ENCODE data around the gene ZBTB2. TPM values are rescaled to one million over a fixed set of nuclear protein-coding genes. Genes with fewer than 3 reads are reported as not detected.
"Not testable (repeated sequence)": the region's sequence is repeated elsewhere in the genome, so short reads cannot be mapped to it uniquely, and the experiment has no call there.

The ZBTB2 gene
- total and polyA plus RNA-seq, 7 donors = 7.1 to 14.7 (median 9.5) TPM

DNA sequence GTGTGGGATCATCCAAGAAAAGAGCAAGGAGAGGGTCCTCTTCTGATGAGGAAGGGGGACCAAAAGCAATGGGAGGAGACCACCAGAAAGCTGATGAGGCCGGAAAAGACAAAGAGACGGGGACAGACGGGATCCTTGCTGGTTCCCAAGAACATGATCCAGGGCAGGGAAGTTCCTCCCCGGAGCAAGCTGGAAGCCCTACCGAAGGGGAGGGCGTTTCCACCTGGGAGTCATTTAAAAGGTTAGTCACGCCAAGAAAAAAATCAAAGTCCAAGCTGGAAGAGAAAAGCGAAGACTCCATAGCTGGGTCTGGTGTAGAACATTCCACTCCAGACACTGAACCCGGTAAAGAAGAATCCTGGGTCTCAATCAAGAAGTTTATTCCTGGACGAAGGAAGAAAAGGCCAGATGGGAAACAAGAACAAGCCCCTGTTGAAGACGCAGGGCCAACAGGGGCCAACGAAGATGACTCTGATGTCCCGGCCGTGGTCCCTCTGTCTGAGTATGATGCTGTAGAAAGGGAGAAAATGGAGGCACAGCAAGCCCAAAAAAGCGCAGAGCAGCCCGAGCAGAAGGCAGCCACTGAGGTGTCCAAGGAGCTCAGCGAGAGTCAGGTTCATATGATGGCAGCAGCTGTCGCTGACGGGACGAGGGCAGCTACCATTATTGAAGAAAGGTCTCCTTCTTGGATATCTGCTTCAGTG is 40.8 kb downstream of the ZBTB2 start:
- TF ChIP-seq, protein P1, sequence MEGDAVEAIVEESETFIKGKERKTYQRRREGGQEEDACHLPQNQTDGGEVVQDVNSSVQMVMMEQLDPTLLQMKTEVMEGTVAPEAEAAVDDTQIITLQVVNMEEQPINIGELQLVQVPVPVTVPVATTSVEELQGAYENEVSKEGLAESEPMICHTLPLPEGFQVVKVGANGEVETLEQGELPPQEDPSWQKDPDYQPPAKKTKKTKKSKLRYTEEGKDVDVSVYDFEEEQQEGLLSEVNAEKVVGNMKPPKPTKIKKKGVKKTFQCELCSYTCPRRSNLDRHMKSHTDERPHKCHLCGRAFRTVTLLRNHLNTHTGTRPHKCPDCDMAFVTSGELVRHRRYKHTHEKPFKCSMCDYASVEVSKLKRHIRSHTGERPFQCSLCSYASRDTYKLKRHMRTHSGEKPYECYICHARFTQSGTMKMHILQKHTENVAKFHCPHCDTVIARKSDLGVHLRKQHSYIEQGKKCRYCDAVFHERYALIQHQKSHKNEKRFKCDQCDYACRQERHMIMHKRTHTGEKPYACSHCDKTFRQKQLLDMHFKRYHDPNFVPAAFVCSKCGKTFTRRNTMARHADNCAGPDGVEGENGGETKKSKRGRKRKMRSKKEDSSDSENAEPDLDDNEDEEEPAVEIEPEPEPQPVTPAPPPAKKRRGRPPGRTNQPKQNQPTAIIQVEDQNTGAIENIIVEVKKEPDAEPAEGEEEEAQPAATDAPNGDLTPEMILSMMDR (IDR thresholded peaks at IDR 0.05) = no peak
- no peaks in the 10 kb centered on the region for H3K27me3 ChIP-seq (ENCODE audit: insufficient read depth in 3 of 3, low read length in 2 of 3)
- ATAC-seq = no peak
- H3K4me3 ChIP-seq = no peak overlapping the region
- DNase-seq = no peak
- intact Hi-C loops (cut with DNase I) = no loop called here
- WGBS, 3 donors = 83 to 86% (median 84%) methylated on average over 20 of the region's 20 CpGs
- H3K9me3 ChIP-seq = no peaks in the 10 kb centered on the region
- H3K36me3 ChIP-seq (ENCODE audit: insufficient read depth in 1 of 2, low read depth in 1 of 2) = peaks cover 0 to 11% of the 10 kb centered on the region in 2 donors
- H3K4me1 ChIP-seq = no peaks in the 10 kb centered on the region
- H3K27ac ChIP-seq = no peak overlapping the region

DNA sequence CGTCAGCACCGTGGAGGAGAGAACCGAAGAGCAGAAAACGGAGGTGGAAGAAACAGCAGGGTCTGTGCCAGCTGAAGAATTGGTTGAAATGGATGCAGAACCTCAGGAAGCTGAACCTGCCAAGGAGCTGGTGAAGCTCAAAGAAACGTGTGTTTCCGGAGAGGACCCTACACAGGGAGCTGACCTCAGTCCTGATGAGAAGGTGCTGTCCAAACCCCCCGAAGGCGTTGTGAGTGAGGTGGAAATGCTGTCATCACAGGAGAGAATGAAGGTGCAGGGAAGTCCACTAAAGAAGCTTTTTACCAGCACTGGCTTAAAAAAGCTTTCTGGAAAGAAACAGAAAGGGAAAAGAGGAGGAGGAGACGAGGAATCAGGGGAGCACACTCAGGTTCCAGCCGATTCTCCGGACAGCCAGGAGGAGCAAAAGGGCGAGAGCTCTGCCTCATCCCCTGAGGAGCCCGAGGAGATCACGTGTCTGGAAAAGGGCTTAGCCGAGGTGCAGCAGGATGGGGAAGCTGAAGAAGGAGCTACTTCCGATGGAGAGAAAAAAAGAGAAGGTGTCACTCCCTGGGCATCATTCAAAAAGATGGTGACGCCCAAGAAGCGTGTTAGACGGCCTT is 41.6 kb downstream of the ZBTB2 start:
- Histone ChIP-seq H3K36me3 (ENCODE audit: insufficient read depth in 1 of 2, low read depth in 1 of 2) (peaks cover 0 to 10% of the 10 kb centered on the region in 2 donors), H3K27me3 (ENCODE audit: insufficient read depth in 3 of 3, low read length in 2 of 3) (no peaks in the 10 kb centered on the region), H3K4me1 (no peaks in the 10 kb centered on the region), H3K9me3 (no peaks in the 10 kb centered on the region), H3K27ac (no peak overlapping the region), H3K4me3 (no peak overlapping the region)
- intact Hi-C loops (cut with DNase I) = no loop called here
- DNase-seq (no peak), ATAC-seq (no peak)
- 93 to 94% (median 94%) methylated on average over 19 of the region's 19 CpGs for WGBS, 3 donors
- TF ChIP-seq, protein P1 (IDR thresholded peaks at IDR 0.05) = no peak

DNA sequence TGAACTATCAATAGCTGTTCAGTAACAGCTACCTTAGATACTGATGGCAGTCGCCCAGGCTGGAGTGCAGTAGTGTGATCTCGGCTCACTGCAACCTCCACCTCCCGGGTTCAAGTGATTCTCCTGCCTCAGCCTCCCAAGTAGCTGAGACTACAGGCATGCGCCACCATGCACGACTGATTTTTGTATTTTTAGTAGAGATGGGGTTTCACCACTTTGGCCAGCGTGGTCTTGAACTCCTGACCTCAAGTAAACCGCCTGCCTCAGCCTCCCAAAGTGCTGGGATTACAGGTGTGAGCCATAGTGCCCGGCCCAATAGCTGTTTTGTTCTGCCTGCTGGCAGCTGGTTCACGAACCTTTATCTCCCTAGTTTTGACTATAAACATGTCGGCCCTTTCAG is 48.6 kb downstream of the ZBTB2 start:
- H3K9me3 ChIP-seq; H3K36me3 ChIP-seq (ENCODE audit: insufficient read depth in 1 of 2, low read depth in 1 of 2); DNase-seq; intact Hi-C loops (cut with DNase I); H3K27me3 ChIP-seq (ENCODE audit: insufficient read depth in 3 of 3, low read length in 2 of 3); ATAC-seq; H3K4me3 ChIP-seq; H3K4me1 ChIP-seq; H3K27ac ChIP-seq: not testable (repeated sequence)
- WGBS, 3 donors = 94 to 95% (median 95%) methylated on average over 10 of the region's 10 CpGs

DNA sequence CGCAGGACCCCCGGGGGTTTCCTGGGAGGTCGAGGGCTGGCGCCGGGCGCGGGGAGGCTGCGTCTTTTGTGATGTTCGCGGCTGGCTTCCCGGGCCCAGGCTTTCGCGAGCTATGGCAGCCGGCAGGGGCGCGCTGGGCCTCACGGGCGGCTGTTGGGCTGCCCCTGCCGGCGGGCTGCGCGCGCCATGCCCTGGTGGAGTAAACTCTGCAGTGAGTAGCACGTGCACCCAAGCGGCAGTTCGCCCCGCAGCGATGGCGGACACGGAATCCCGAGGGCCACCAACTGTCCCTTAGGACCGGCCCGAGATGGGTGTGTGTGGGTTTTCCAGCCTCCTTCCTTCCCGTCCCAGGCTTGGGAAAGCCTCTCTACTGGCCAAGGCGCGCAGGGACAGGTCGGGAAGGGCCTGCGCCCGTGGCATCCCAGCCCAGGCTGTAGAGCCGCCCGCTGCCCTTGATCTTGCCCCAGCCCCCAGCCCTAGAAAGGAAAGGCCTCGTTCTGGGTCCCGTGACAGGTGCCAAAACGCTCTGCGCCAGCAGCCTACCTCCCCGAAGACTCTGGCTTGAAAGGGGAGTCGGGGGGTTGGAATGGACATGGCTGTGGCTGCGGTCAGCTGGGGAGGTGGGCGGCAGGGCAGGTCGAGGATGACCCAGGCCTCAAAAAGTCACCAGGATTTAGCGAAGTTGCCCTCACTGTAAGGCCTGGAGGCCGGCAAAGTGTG is 49.7 kb downstream of the ZBTB2 start:
- DNase-seq = no peak
- TF ChIP-seq, protein P1 (IDR thresholded peaks at IDR 0.05) = no peak
- intact Hi-C loops (cut with DNase I) = no loop called here
- Histone ChIP-seq H3K27me3 (ENCODE audit: insufficient read depth in 3 of 3, low read length in 2 of 3) (no peaks in the 10 kb centered on the region), H3K27ac (no peak overlapping the region), H3K4me1 (no peaks in the 10 kb centered on the region), H3K9me3 (no peaks in the 10 kb centered on the region), H3K36me3 (ENCODE audit: insufficient read depth in 1 of 2, low read depth in 1 of 2) (no peaks in the 10 kb centered on the region), H3K4me3 (no peak overlapping the region)
- 95 to 97% (median 95%) methylated on average over 49 to 52 of the region's 52 CpGs for WGBS, 3 donors
- ATAC-seq = no peak
